GM19455 (cell line): Measurements from ENCODE around the gene NOSIP.

Source experiments
- ATAC-seq: cut with Tn5 transposase; IDR thresholded peaks from one replicate; pipeline ENCODE4 v1.9.1; 2021; ENCODE audit not compliant: unreplicated experiment

NOSIP gene

DNA sequence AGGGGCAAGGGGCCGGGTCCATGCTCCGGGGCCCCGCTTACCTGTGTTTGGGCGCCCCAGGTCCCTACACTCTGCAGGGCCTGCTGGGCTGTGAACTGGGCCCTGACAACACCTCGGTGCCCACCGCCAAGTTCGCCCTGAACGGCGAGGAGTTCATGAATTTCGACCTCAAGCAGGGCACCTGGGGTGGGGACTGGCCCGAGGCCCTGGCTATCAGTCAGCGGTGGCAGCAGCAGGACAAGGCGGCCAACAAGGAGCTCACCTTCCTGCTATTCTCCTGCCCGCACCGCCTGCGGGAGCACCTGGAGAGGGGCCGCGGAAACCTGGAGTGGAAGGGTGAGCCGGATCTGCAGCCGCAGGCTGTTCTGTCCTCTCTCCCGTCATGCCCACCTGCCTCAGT is 66.2 kb downstream of the NOSIP start:
- ATAC-seq, result no peak

DNA sequence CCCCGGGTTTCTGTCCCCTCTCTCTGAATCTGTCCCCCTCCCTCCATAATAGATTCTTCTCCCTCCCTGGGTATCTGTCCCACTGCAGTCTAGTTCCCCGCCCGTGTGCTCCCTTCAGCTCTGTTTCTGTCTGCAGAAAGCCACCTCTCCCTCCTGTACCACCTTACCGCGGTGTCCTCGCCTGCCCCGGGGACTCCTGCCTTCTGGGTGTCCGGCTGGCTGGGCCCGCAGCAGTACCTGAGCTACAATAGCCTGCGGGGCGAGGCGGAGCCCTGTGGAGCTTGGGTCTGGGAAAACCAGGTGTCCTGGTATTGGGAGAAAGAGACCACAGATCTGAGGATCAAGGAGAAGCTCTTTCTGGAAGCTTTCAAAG is 66.6 kb downstream of the NOSIP start:
- ATAC-seq, result no peak

DNA sequence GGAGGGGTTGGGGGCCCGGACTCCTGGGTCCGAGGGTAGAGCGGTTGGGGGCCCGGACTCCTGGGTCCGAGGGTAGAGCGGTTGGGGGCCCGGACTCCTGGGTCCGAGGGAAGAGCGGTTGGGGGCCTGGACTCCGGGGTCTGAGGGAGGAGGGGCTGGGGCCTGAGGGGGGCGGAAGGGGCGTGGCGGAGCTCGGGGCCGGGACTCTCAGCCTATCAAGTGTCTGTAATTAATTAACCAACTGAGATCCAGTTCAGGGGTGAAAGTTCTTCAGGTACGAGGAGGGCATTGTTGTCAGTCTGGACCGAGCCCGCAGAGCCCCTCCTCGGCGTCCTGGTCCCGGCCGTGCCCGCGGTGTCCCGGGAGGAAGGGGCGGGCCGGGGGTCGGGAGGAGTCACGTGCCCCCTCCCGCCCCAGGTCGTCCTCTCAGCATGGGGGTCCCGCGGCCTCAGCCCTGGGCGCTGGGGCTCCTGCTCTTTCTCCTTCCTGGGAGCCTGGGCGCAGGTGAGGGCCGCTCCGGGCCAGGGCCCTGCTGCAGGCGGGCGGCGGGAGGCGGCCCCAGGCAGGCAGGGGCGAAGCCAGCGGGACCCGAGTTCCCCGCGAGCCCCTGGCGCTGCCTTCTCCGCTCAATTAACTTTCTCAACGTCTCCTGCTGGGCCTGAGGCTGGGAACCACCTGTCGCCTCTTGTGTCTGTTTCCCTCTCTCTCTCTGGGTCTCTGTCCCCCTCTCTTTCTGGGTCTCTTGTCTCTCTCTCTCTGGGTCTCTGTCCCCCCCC is 67.2 kb downstream of the NOSIP start:
- ATAC-seq, result no peak

DNA sequence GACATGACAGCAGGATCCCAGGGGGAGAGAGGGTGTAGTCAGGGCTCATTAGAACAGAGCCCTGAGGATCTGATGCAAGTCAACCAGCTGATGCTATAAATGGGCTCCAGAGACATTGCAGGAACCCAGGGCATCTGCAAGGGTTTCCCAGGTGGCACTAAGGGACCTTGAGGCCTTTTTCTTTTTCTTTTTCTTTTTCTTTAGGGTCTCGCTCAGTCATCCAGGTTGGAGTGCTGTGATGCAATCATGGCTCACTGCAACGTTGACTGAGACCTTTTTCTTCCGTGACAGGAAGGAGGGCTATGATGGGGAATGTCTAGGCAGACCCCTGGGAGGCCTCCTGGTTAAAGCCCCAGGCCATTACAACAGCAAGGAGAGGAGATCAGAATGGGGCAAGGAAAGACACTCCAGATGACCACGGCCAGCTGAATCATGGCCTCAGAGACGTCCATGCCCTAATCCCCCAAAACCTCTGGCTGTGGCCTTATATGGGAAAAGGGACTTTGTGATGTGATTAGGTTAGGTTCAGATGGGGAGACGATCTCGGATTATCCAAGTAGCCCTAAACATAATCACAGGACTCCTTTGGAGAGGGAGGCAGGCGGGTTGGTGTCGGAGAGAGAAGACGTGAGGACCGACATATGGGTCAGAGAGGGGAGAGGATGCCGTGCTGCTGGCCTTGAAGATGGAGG is 72.4 kb downstream of the NOSIP start:
- ATAC-seq, result no peak

DNA sequence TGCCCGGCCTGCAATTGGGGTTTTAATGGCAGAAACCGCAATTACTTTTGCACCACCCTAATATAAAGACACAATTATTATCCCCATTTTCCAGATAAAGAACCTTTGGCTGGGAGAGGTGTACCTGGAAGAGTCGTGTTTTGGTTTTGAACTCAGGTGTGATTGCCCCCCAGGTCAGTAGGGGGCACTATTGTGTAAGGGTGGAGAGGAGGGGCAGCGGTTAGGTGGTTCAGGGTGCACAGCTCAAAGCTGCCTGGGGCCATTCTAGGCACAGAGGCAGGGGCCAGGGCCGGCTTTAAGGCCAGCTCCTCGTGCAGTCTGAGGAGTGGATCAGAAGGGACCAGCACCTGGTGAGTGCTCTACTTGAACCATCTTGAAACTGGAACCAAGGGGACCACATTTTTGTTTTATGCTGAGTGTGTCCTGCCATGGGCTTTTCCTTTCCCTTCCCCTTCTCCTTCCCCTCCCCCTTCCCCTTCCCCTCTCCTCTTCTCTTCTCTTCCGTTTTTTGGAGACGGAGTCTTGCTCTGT is 73.7 kb downstream of the NOSIP start:
- no peak for ATAC-seq
